ENCODE results near the gene TFR2.

DNA sequence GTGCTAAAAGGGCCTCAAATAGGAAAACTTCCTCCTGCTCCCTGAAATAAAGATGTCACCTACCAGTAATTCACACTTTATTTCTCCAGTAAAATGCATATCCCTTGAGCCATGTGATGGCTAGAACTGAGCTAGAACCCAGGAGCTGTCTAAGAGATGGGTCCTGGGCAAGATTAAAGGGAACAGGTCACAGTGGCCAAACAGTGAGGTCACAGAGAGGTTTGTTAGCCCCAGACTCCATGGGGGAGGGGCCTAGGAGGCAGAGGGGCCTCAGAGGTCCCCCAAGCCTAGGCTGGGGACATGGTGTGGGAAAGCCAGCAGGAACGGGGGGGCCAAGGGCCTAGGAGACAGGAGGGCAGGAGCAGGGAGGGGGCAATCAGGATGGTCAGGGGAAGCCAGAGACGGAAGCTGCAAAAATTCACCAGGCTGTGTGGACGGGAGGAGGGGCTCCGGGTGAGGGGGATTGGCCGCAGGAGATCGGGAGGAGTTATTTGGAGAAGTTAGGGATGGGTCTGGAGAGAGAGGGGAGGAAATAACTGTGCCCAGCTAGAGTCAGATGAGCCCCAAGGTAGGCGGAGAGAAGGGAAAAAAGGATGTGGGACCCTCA, 51.9 kb downstream of the TFR2 start:
- TF ChIP-seq, protein P1, sequence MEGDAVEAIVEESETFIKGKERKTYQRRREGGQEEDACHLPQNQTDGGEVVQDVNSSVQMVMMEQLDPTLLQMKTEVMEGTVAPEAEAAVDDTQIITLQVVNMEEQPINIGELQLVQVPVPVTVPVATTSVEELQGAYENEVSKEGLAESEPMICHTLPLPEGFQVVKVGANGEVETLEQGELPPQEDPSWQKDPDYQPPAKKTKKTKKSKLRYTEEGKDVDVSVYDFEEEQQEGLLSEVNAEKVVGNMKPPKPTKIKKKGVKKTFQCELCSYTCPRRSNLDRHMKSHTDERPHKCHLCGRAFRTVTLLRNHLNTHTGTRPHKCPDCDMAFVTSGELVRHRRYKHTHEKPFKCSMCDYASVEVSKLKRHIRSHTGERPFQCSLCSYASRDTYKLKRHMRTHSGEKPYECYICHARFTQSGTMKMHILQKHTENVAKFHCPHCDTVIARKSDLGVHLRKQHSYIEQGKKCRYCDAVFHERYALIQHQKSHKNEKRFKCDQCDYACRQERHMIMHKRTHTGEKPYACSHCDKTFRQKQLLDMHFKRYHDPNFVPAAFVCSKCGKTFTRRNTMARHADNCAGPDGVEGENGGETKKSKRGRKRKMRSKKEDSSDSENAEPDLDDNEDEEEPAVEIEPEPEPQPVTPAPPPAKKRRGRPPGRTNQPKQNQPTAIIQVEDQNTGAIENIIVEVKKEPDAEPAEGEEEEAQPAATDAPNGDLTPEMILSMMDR (IDR thresholded peaks at IDR 0.05) = no peak
- no peak for TF ChIP-seq POLR2A (IDR thresholded peaks at IDR 0.05)

All from lower leg skin (tissue), 3 donors.